COR-L47 (cell line): ENCODE measurements around the gene SGK1.
"Not testable (repeated sequence)": the region's sequence is repeated elsewhere in the genome, so short reads cannot be mapped to it uniquely, and the experiment has no call there.

ENCODE experiments used
- DNase-seq: peaks from one replicate; lab custom pipeline; 2025; lab: John Stamatoyannopoulos, UW

SGK1 gene

DNA sequence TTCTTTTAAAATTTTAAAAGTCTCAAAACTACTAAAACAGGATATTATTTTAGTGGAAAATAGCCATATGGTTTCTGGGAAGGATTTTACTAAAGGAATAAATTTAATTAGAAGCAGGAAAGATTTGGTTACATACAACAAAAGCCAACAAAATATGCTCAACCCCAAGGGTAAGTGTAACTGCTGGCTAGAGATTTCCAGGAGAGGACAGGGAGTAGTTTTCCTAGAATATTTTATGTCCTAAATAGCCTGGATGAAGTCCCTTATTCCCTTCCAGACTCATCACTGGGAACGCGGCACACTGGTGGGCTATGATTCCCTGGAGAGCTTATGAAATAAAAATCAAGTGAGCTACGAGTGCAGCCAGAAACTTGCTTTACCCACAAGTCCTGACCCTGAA lies 66.6 kb downstream of the SGK1 start:
- DNase-seq, result no peak

DNA sequence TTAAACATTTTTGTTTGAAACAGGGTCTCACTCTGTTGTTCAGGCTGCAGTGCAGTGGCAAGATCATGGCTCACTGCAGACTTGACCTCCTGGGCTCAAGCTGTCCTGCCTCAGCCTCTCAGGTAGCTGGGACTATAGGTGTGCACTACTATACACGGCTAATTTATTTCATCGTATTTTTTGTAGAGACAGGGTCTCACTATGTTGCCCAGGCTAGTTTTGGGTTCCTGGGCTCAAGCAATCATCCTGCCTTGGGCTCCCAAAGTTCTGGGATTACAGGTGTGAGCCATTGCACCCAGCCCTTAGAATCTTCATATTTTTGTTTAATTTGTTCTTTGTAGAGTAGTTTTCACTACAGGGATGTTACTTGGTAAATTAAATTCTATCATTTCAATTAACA lies 67.1 kb downstream of the SGK1 start:
- DNase-seq, result no peak

DNA sequence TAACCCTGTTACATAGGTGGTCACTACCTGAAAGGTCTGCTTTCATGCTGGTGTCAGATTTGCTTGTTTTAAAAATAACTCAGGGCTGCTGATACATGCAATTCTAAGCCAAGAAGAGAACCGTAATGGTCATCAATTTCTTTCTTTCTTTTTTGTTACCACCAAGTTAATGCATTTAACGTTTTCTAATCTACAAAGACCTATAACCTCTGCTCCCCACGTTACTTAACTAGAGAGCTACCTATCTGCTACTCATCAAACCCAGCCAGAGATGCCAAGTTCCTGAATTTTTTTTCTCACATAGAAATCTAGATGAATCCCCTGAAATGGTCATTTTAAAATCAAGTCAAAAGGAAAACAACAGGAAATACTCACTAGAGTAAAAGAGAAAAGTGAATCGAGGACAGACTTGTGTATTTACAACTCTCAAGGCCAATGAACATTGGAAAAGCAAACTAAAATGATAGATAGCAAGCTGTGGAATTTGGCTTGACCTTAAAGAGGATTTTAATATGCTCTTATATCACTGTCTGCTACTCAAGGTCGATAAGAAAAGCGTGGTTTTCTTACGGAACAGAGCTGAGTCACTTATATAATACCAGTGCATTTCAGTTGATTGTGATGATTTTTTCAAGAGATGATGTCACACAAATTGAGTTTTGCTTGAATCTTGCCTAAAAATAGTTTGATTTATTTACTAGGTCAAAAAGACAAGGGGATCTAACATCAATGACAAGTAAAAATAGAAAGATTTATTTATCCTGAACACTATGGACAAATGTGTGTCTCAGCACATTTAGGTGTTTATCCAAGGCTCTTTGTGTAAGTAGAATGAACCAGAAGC lies 67.9 kb downstream of the SGK1 start:
- DNase-seq, result no peak

DNA sequence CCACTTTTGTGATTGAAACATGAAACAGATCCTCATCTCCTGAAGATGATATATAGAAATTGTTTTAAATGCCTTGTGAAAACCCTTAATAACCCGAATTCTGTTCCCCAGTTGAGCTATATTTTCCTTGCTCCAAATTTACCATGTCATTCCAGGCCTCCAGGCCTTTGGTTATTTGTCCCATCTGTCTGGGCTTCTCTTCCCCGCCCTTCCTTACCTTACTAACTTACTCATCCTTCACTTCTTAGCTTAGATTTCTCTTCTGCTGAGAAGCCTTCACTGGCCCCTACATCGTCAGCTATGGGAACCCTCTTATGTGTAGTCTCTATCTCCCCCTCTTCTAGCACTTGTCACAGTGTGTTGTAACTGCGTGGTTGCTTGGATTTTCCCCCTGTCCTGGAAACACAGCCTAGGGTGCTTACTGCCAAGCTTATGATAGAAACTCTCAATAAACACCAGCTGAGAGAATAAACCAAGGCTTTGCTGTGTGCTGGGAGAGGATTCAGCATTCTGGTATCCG lies 68.6 kb downstream of the SGK1 start:
- DNase-seq, result no peak

GRCh38 chr6:134247844-134248580 lies 69.9 kb downstream of the SGK1 start:
- no peak for DNase-seq

GRCh38 chr6:134247231-134247833 lies 70.6 kb downstream of the SGK1 start:
- no peak for DNase-seq

- DNase-seq, result no peak
Measured at GRCh38 chr6:134245706-134246105, 72.2 kb downstream of the SGK1 start.

DNA sequence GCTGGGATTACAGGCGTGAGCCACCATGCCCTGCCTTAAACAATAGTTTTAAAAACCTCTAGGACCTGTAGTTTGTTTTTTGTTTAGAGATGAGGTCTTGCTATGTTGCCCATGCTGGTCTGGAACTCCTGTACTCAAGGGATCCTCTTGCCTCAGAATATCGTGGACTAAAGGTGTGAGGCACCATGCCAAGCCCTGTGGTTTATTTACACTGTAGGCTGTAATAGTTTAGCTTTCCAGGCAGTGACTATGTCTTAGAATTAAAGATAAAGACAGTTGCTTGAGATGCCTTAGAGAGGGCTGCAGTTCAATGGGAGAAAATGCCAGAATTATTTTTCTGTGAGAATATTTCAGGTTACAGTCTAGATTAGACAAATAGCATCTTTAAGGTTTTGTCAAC lies 72.9 kb downstream of the SGK1 start:
- DNase-seq, result no peak

- DNase-seq, result no peak
Measured at GRCh38 chr6:134240665-134241431, 77.1 kb downstream of the SGK1 start.

DNA sequence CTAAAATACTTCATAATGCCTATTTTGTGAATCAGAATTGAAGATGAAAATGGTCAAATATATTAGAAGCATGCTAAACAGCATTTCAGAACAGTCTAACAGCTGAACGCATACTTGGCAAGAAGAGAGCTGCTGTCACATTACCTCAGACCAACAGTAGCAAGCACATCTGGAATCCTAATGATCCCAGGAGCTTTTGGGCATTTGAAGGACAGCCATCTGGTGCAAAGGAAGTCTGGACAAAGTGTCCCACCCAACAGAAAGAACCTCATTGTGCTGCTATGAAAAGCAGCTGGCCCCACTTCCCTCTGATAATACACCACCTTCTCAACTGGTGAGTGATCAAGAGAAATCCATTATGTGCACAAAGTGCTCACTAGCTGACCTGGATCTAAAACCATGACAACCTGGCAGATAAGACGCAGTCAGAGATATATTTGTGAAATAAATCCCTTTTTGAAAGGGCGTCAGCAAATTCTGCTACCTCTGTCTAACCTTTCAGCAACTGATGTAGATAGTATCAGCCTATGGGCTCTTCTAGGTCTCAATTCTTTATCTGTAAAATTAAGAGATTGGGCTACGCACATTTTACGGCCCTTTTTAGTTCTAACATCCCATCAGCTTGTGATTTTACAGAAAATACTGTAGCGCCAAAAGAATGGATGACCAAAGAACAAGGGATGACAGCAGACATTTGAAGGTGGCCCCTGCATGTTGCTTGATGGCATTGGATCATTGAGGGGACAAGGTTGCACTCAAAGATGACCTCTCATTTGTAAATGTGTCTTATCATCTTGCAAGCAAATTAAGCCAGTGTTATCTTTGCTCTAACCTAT lies 78.7 kb downstream of the SGK1 start:
- DNase-seq, result no peak

DNA sequence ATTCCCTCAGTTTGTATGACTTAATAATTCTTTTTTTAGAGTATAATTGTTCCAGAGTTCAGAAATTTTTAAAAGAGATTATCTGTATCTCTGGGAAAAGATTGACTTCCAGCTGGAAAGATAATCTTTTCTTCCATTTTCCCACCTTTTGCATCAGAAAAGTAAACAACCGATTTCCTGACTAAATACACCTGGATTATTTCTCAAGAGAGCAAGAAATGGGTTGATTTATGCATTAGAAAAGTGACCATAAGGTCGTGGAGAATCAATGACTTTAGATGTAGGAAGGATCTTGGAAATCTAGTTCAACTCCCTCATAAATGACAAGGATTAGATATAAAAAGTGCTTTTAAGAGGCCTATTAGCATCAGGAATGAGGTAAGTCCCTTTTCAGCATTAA lies 79.9 kb downstream of the SGK1 start:
- no peak for DNase-seq

DNA sequence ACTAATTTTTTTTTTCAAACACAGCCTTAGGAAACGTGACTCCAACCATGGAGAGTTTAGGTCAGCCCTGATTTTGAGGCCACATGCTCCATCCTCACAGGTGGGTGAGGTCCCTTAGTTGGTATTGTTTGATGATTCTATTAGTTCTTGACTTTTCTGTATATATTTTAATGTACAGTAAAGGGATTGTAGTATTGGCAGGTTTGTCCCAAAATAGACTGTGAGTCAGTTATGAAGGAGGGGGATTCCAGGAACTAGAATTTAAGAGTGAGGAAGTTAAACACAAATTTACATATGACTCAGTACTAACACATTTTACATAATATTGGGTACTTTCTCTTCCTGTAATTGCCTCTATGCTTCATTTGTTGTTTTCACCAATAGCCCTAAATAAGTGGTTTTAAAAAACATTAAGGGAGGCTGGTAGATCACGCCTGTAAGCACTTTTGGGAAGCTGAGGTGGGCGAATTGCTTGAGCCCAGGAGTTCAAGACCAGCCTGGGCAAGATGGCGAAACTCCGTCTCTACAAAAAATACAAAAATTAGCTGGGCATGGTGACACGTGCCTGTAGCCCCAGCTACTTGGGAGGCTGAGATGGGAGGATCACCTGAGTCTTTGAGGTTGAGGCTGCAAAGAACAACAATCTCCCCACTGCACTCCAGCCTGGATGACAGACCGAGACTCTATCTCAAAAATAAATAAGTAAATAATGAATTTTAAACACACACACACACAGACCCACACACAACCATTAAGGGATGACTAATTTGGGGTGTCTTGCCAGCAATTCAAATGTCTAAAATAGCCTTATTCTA lies 81.8 kb downstream of the SGK1 start:
- DNase-seq, result no peak

- not testable (repeated sequence) for DNase-seq
Measured at GRCh38 chr6:134235334-134235733, 82.6 kb downstream of the SGK1 start.

GRCh38 chr6:134233180-134233955 lies 84.5 kb downstream of the SGK1 start:
- DNase-seq, result no peak

DNA sequence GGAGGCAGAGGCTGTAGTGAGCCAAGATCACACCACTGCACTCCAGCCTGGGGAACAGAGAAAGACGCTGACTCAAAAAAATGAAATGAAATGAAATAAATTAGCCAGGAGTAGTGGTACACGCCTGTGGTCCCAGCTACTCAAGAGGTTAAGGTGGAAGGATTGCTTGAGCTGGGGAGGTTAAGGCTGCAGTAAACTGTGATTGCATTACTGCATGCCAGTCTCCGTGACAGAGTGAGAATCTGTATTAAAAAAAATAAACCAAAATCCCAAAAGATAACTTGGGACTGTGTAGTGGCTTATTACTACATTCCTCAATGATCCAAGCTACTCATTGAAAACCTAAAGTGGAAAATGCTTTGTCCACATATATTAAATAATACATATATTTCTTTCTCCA lies 87.0 kb downstream of the SGK1 start:
- DNase-seq, result no peak

DNA sequence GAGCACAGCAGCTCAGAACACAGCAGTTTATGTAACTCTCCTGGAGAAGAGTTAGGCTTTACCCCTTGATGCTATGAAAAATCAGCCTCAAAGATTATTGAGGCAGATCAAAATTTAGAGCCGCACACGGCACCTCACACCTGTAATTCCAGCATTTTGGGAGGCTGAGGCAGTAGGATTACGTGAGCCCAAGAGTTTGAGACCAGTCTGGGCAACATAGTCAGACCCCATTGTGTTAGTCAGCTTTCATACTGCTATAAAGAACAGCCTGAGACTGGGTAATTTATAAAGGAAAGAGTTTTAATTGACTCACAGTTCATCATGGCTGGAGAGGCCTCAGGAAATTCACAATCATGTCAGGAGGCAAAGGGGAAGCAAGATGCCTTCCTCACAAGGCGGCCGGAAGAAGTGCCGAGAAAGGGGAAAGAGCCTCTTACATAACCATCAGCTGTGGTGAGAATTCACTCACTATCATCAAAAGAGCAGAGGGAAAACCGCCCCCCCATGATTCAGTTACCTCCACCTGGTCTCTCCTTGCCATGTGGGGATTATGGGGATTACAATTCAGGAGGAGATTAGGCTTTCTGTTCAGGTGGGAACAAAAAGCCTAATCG lies 87.7 kb downstream of the SGK1 start:
- no peak for DNase-seq

- no peak for DNase-seq
Measured at GRCh38 chr6:134229520-134229919, 88.4 kb downstream of the SGK1 start.

DNA sequence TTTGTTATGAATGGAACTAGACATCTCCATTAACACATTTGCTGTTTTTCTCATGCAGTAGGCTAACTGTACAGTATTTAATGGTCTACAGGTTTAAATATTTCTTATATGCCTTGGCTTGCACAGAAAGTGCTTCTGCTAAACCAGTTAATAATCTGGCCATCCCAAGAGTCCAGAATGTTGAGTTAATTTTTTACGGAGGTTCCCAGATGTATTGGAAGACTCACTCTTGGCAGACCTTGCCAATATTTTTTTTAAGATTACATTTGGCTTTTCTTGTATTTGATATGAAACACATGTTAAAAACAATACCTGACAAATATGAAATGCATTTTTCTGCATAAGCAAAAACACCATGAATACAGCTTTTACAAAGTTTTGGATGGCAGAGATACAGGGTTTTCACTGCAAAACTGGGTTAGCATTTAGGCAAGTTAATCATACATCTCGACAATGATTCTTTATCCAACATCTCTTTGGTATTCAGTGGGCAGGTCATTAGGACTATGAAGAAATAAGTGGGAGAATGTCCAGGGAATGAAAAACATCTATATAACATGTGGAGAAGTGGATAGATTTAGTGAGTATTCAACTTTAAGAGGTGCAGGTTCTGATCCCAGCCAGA lies 94.0 kb downstream of the SGK1 start:
- no peak for DNase-seq

GRCh38 chr6:134221250-134221649 lies 96.7 kb downstream of the SGK1 start:
- no peak for DNase-seq
